ENCODE data around the gene SLC6A1.
"Not testable (repeated sequence)": the region's sequence is repeated elsewhere in the genome, so short reads cannot be mapped to it uniquely, and the experiment has no call there.

The SLC6A1 gene

DNA sequence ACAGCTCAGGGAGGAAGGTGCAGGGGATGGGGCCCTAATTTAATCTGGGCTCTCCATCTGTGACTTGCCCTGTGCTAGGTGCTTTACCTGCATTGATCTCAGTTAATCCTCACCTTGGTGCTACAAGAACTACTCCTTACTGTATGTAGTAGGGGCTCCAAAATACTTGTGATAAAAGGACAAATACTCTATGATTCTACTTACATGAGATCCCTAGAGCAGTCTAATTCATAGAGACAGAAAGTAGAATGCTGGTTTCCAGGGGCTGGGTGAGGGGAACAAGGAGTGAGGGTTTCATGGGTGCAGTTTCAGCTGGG, 67.2 kb downstream of the SLC6A1 start:
- DNase-seq (ENCODE audit: low read depth in 3 of 3), result no peak

DNA sequence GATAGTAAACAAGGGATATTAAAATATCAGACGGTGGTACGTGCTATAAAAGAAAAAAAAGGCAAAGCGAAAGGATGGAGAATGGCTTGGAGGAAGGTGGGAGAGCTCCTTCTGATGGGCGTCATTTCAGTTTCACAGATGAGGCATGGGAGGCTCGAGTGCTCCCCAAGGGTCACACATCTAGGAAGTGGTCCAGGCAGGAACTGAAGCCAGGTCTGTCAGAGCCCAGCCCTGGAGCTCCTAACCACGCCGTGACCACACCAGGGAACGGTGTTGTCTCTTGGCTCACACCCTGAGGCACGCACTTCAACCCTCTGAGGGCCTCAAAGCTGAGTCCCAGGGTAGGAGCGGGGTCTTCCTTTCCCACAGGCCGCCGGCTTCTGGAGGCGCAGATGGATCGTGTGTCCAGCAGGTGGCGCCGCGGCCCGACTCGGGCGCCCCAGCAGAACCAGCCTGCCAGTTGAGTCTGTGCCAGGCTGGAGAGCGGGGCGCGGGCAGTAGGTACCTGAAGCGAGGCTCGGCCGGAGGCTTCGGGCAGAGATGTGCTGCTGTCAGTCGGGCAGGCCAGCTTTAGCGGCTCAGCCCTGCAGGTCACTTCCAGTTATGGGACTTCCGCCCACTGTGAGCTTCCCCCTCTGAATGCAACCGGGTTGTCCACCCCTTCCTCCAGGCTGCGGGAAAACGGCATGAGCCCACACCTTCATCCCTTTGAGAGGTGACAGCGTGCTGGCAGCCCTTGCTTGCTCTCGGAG, 68.1 kb downstream of the SLC6A1 start:
- peak in 2 of 3 experiments; percentile 11 to 20 for DNase-seq (ENCODE audit: low read depth in 3 of 3)

DNA sequence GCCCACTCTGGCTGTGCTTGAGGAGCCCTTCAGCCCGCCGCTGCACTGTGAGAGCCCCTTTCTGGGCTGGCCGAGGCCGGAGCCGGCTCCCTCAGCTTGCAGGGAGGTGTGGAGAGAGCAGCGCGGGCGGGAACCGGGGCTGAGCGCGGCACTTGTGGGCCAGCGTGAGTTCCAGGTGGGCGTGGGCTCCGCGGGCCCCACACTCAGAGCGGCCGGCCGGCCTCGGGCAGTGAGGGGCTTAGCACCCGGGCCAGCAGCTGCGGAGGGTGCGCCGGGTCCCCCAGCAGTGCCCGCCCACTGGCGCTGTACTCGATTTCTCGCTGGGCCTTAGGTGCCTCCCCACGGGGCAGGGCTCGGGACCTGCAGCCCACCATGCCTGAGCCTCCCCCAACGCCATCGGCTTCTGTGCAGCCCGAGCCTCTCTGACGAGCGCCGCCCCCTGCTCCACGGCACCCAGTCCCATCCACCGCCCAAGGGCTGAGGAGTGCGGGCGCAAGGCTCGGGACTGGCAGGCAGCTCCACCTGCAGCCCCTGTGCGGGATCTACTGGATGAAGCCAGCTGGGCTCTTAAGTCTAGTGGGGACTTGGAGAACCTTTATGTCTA, 68.8 kb downstream of the SLC6A1 start:
- DNase-seq (ENCODE audit: low read depth in 3 of 3), result not testable (repeated sequence)

DNA sequence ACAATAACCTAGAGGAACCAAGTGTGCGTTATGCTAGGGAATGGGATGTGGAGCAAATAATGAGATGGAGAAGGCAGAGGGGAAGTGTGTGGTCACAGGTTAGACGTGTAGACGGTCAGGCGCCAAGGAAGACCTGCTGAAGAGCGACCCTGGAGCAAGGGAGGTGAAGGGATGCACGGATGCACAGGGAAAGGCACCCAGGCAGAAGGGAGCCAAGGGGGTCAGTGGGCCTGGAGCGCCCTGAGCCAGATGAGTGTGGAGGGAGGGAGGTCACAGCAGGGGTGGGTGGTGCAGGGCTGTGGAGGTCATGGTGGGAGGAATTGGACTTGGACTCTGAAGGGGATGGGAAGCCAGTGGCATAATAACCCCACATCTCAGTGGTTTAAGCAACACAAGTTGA, 70.2 kb downstream of the SLC6A1 start:
- no peak for DNase-seq (ENCODE audit: low read depth in 3 of 3)

DNA sequence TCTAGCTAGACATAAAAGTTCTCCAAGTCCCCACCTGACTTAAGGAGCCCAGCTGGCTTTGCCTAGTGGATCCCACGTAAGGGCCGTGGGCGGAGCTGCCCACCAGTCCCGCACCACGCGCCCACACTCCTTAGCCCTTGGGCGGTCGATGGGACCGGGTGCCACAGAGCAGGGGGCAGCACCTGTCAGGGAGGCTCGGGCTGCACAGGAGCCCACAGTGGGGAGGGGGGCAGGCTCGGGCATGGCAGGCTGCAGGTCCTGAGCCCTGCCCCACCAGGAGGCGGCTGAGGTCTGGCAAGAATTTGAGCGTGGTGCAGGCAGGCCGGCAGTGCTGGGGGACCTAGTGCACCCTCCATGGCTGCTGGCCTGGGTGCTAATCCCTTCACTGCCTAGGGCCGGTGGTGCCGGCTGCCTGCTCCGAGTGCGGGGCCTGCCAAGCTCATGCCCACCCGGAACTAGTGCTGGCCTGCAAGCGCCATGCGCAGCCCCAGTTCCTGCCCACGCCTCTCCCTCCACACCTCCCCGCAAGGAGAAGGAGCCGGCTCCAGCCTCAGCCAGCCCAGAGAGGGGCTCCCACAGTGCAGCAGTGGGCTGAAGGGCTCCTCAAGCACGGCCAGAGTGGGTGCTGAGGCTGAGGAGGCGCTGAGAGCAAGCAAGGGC, 78.7 kb downstream of the SLC6A1 start:
- no peak for DNase-seq (ENCODE audit: low read depth in 3 of 3)

DNA sequence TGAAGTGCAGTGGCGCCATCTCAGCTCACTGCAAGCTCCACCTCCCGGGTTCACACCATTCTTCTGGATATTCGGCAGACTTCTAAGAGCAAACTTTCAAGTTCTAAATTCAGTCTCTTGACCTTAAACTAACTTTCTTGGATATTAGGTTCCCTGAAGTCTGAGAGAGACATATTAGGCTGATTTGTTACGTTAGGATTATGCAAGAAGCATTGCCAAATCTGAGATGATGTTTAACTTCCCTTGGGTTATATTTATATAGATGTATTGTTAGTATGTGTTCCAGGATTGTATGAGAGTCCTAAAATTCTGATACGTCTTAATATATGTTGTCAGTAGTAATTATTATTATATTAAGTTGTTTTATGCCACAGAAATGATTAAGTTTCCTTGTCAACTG, 80.1 kb downstream of the SLC6A1 start:
- no peak for DNase-seq (ENCODE audit: low read depth in 3 of 3)

DNA sequence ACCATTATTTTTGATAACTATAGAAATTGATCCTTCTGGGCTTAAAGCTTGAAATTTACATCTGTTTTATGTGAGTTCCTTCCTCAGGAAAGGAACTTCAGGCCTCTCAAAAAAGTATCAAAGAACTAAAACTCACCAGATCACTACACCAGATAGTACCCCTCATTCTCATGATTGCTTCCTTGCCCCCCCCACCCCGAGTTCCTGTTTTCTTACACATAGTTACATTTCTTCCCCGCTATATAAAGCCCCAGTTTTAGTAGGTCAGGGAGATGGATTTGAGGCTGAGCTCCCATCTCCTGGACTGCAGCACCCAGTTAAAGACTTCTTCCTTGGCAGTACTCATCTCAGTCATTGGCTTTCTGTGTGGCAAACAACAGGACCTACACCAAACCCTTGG, 81.5 kb downstream of the SLC6A1 start:
- no peak for DNase-seq (ENCODE audit: low read depth in 3 of 3)

DNA sequence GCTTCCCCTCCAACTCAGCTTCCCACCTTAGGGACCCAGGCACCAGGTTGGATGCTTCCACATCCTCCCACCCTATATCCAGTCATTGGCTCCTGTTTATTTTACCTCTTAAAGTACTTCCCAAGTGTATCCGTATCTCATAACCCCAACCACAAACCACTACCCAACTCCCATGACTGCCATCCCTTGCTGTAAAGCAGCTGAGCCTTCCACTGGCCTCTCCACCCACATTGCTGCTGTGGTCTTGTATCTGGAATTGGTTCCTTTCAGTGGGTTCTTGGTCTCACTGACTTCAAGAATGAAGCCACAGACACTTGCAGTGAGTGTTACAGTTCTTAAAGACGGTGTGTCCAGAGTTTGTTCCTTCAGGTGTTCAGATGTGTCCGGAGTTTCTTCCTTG, 81.9 kb downstream of the SLC6A1 start:
- DNase-seq (ENCODE audit: low read depth in 3 of 3), result no peak

DNA sequence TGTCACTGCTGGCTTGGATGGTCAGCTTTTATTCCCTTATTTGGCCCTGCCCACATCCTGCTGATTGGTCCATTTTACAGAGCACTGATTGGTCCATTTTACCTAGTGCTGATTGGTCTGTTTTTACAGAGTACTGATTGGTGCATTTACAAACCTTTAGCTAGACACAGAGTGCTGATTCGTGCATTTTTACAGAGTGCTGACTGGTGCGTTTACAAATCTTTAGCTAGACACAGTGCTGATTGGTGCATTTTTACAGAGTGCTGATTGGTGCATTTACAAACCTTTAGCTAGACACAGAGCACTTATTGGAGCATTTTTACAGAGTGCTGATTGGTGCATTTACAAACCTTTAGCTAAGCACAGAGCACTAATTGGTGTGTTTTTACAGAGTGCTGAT, 82.6 kb downstream of the SLC6A1 start:
- not testable (repeated sequence) for DNase-seq (ENCODE audit: low read depth in 3 of 3)

DNA sequence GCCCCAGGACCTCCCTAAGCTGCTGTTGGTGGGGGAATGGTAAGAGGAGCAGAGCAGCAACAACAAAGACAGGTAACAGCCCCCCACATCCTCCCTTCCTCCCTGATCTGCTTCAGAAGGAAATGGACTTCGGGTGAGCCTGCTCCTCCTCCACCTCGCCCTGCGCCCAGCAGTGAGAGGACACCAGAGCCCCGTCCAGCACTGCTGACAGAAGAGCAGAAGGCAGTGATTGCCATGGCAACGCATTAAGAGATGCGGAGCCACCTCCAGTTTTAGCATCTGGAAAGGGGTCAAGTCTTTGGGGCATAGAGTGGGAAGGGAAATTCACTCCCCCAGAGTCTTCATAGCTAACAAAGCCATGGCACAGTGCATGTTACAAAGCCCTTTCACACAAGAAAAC, 84.2 kb downstream of the SLC6A1 start:
- no peak for DNase-seq (ENCODE audit: low read depth in 3 of 3)

DNA sequence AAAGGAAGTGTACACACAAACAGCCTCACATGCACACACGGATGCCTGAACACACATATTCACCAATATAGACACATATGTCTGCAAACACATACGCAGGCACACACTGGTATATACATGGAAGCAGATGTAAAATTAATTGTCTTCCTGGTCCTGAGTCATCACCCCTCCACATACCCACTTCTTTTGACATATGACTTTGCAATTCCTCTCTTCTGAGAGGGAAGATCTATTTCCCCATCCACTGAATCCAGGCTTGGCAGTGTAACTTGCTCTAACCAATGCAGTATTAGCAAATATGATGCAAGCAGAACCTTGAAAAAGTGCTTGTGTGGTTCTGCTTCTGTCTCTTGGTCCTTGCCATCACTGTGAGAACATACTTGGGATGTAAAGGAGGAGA, 84.9 kb downstream of the SLC6A1 start:
- DNase-seq (ENCODE audit: low read depth in 3 of 3), result no peak

DNA sequence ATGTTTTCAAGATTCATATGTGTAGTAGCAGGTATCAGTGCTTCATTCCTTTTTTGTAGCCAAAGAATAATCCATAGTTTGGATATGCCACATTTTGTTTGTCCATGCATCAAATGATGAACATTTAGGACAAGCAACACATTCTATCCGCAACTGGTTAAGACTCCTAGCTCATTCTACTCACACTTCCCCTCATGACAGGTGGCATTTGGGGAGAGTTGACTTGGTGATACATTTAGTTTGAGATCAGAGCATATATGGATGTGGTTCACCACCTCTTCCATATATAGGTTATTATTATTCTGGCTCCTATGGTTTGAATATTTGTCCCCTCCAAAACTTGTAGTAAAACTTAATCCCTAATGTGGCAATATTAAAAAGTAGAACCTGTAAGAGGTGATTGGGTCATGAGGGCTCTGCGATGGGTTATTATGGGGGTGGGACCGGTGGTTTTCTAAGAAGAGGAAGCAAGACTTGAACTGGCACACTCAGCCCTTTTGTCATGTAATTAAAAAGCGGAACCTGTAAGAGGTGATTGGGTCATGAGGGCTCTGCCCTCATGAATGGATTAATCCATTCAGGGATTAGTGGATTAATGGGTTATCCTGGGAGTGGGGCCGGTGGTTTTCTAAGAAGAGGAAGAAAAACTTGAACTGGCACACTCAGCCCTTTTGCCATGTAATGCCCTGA, 86.4 kb downstream of the SLC6A1 start:
- no peak for DNase-seq (ENCODE audit: low read depth in 3 of 3)

DNA sequence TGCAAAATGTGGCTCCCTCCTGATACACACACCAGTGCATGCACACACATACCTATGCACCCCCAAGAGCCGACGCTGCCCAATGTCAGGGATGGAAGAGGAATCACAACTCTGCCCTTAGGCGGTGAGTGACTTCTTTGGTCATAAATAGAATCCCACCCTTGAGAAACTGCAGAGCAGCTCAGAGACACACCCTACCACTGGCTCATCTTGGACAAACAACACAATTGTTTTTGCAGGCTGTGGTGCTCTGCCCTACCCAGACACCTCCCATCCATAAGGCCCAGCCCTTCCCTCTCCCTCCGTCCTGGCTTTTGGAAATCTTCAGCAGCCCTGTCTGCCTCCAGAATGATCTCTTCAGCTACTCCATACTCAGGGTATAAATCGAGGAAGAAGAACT, 87.9 kb downstream of the SLC6A1 start:
- no peak for DNase-seq (ENCODE audit: low read depth in 3 of 3)

DNA sequence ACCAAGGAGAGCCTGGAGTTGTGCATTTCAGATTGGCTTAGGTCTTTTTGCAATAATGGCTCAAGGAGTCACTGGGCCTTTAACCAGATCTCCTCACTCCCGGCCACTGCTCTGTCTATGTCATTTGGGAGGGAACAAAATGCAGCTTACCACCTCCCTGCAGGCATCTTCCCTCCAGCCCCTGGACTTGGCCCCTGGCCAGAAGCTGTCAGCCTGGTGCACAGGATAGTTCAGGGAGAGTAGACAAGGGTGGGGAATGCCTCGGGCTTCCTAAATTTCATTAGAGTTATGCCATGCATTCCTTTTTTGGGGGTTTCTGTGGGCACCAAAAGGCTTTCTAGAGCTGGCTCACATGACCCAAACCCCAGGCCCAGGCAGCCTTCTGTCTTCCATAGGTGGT, 91.5 kb downstream of the SLC6A1 start:
- no peak for DNase-seq (ENCODE audit: low read depth in 3 of 3)

DNA sequence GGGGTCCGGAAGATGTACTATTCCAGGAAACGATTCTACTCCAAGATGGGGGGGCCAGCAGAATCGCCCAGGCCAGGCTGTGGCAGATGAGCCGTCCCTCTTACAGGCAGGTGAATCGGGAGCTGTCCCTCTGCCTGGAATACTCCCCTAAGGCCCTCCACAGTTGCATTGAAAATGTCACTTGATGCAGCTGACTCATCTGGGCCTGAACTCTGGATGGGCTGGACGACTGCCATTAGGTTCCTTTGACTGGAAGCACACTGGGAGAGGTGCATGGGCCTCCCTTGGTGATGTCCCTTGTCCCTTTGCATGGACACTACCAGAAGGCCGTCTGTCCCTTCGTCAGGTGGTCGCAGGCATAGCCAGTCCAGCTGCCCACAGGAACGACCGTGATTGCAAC, 92.1 kb downstream of the SLC6A1 start:
- no peak for DNase-seq (ENCODE audit: low read depth in 3 of 3)

DNA sequence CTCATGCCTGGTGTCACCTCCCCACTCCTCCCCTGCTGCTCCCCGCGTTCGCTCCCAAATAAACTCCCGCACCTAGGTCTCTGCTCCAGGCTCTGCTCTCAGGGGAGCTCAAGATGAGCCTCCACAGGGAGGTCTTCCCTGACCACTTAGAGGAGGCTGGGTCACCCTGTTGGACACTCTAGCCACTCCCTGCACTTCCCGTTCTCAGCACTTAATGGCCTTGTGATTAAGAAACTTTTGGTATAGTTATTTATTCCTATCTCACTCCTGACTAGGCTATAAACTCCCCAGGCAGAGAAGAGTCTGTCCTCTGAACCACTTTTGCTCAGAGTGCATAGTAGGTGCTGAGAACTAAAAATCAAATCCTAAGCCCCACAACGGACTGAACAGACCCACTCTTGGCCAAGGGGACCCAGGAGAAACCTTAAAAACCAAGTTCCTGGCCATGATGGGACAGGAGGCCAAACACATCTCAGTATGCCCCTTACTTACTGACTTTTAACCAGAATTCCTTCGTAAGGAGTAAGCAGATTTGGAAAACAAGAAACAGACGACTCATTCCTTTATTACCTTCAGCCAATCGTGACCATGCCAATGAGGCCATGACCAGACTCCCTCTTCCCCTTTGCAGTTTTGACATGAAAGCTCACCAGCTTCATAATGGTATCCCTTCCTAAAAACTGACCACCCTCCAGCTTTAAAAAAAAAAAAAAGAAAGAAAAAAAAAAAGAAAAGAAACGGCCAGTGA, 92.7 kb downstream of the SLC6A1 start:
- DNase-seq (ENCODE audit: low read depth in 3 of 3), result no peak

DNA sequence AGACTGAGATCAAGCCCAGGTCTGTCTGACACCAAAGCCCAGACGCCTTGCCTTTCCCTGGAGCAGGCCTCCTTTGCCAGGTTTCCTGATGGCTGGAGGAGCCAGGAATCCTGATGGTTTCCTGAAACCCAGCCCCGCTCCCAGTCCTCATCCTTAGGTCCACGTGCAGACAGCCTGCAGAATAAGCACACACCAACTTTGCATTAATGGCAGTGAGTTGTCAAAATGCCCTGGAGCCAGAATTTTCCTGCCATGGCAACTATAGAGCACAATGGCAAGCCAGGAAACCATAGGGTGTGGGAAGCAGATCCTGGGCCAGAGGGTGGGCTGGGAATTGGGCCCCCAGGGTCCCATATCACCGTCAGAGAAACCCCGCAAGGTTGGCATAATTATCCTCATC, 94.3 kb downstream of the SLC6A1 start:
- no peak for DNase-seq (ENCODE audit: low read depth in 3 of 3)

DNA sequence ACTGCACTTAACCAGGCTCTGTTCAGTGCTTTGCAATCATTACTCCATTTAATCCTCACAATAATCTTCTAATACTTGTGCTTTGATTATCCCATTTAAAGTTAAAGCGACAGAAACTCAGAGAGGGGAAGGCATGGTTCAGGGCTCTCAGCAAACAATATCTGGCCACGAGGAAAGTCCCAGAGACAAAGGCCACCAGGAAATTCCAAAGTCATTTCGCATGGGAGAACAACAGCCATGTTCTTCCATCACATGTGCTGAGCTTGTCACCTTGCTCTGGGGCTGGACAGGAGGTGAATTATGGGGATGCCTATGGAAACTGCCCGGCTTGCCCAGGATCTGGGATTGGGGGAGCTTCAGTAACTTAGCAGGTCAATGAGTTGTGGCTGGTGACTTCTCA, 95.5 kb downstream of the SLC6A1 start:
- no peak for DNase-seq (ENCODE audit: low read depth in 3 of 3)

DNA sequence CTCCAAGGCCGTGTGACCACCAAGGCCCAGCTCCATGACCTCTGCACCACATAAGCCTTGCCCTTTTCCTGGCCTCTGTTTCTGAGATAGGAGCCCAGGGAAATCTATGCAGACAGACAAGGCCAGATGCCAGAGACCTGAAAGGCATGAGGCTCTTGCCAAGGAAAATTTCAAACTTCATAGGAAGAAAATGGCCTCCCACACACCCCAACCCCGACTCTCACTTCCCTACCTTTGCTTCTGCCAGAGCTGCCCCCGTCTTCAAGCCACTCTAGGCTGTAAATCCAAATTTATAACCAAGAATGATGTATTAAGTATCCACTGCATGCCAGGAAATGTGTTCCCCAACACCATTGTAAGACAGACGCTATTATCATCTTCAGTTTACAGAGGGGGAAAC, 96.3 kb downstream of the SLC6A1 start:
- DNase-seq (ENCODE audit: low read depth in 3 of 3), result no peak
